Endothelial cell of umbilical vein (primary cell): Measurements from ENCODE around the gene ERBB2. TPM values are rescaled to one million over a fixed set of nuclear protein-coding genes. Genes with fewer than 3 reads are reported as not detected.
"Not testable (repeated sequence)": the region's sequence is repeated elsewhere in the genome, so short reads cannot be mapped to it uniquely, and the experiment has no call there.

ENCODE experiments used
- BruUV-seq: library from RNA; stranded (reverse); fragments of 400-500 nt; replicated peaks from 2 replicates; lab custom pipeline; 2021; lab: Mats Ljungman, UMichigan
- CTCF ChIA-PET: fragments of 300-600, 350-600 bp; sonication (Branson Sonifier 250); formaldehyde crosslinking; loops from one replicate; lab custom pipeline; 2021; ENCODE audit warnings: antibody characterized with exemption, inconsistent platforms; lab: Charles Lee
- POLR2A ChIA-PET: fragments of 300-600, 350-600 bp; sonication (Branson Sonifier 250); formaldehyde crosslinking; loops from one replicate; lab custom pipeline; 2021; ENCODE audit warnings: antibody characterized with exemption, inconsistent platforms; lab: Charles Lee
- DNase-seq: peaks from one replicate; pipeline ENCODE4 v3.0.0-alpha.2; 2011; ENCODE audit warnings: low read depth, low spot score
- FAIRE-seq: peaks from 2 replicates; lab custom pipeline; 2011; peaks lifted over from hg19 to GRCh38; lab: Jason Lieb, UNC
- H2AFZ ChIP-seq: 2 replicates; pipeline ENCODE4 v1.6.0; 2012; ENCODE audit warnings: low read depth, low read length, control low read depth, inconsistent platforms
- H3K27ac ChIP-seq: 2 replicates; pipeline ENCODE4 v1.5.1; 2011; ENCODE audit warnings: low read depth, mild to moderate bottlenecking, control low read depth, low read length, moderate library complexity; ENCODE audit not compliant: insufficient read depth
- H3K27me3 ChIP-seq, 2 experiments: 2 replicates each; pipeline versions ENCODE4 v1.6.0 to v1.6.1; 2011; ENCODE audit warnings: low read length in 2 of 2, mixed read lengths in 1 of 2; ENCODE audit not compliant: control insufficient read depth in 2 of 2, insufficient read depth in 2 of 2
- H3K36me3 ChIP-seq, 2 experiments: 2 replicates in 1 of 2; 3 replicates in 1 of 2; pipeline ENCODE4 v1.5.1; 2011; ENCODE audit warnings: low read length in 2 of 2, mild to moderate bottlenecking in 1 of 2, moderate library complexity in 1 of 2; ENCODE audit not compliant: control insufficient read depth in 2 of 2, insufficient read depth in 2 of 2; ENCODE audit errors: extremely low read depth in 1 of 2
- H3K4me1 ChIP-seq: 3 replicates; pipeline ENCODE4 v1.5.1; 2011; ENCODE audit warnings: mild to moderate bottlenecking, low read length; ENCODE audit not compliant: control insufficient read depth, insufficient read depth; ENCODE audit errors: extremely low read depth
- H3K4me2 ChIP-seq: 2 replicates; pipeline ENCODE4 v1.6.1; 2011; ENCODE audit warnings: low read length, control low read depth, mixed read lengths; ENCODE audit not compliant: insufficient read depth
- H3K4me3 ChIP-seq, 3 experiments: fragments of 200-600 bp in 1 of 3; sonication (generic), shearing (Covaris generic) in 1 of 3; replicated peaks in 1 of 3; 2 replicates each; pipeline ENCODE4 v1.5.1; 2011 to 2016; ENCODE audit warnings: control low read depth in 3 of 3, low read length in 3 of 3, mild to moderate bottlenecking in 2 of 3, inconsistent platforms in 1 of 3, low read depth in 1 of 3, moderate library complexity in 1 of 3; ENCODE audit not compliant: insufficient read depth in 1 of 3
- H3K79me2 ChIP-seq: 2 replicates; pipeline ENCODE4 v1.6.0; 2012; ENCODE audit warnings: low read length, inconsistent platforms; ENCODE audit not compliant: control insufficient read depth, insufficient read depth
- H3K9ac ChIP-seq: replicated peaks from 2 replicates; pipeline ENCODE3; 2011; ENCODE audit warnings: low read length, control low read depth; ENCODE audit not compliant: insufficient read depth; ENCODE audit errors: extremely low read depth
- H3K9me1 ChIP-seq: replicated peaks from 3 replicates; pipeline ENCODE4 v1.6.0; 2011; ENCODE audit warnings: mild to moderate bottlenecking, low read length; ENCODE audit not compliant: control insufficient read depth, insufficient read depth; ENCODE audit errors: extremely low read depth
- H3K9me3 ChIP-seq: replicated peaks from 2 replicates; pipeline ENCODE4 v1.5.1; 2012; ENCODE audit warnings: low read length, inconsistent platforms; ENCODE audit not compliant: control insufficient read depth, insufficient read depth
- H4K20me1 ChIP-seq: replicated peaks from 2 replicates; pipeline ENCODE3; 2011; ENCODE audit warnings: mild to moderate bottlenecking, low read length; ENCODE audit not compliant: control insufficient read depth, insufficient read depth; ENCODE audit errors: extremely low read depth
- EZH2 ChIP-seq: IDR thresholded peaks from 2 replicates; pipeline ENCODE4 v1.6.1; 2012; ENCODE audit warnings: borderline replicate concordance, low read depth, mild to moderate bottlenecking, moderate library complexity, low read length, inconsistent platforms; ENCODE audit not compliant: severe bottlenecking
- FOS ChIP-seq: IDR thresholded peaks from 2 replicates; pipeline ENCODE4 v1.6.1; 2011; ENCODE audit warnings: mild to moderate bottlenecking, low read length, moderate library complexity, borderline replicate concordance; ENCODE audit not compliant: insufficient read depth
- GATA2 ChIP-seq: IDR thresholded peaks from 2 replicates; pipeline ENCODE4 v1.7.0; 2011; ENCODE audit warnings: low read depth, mild to moderate bottlenecking, moderate library complexity, mixed read lengths, low read length; ENCODE audit not compliant: insufficient read length, insufficient read depth
- JUN ChIP-seq: IDR thresholded peaks from 2 replicates; pipeline ENCODE4 v1.6.1; 2011; ENCODE audit warnings: borderline replicate concordance, low read depth; ENCODE audit not compliant: insufficient read length, insufficient read depth
- MYC ChIP-seq: IDR thresholded peaks from one replicate; pipeline ENCODE4 v1.6.1; 2011; ENCODE audit warnings: mild to moderate bottlenecking, low read depth, low read length
- POLR2A ChIP-seq: IDR thresholded peaks from 2 replicates; pipeline ENCODE4 v1.6.1; 2012; ENCODE audit warnings: low read depth, mild to moderate bottlenecking, control low read depth, low read length
- POLR2AphosphoS5 ChIP-seq: IDR thresholded peaks from 2 replicates; pipeline ENCODE4 v1.6.1; 2012; ENCODE audit warnings: low read depth, mild to moderate bottlenecking, control low read depth, low read length, moderate library complexity; ENCODE audit not compliant: insufficient read depth
- dilution Hi-C: fragments of 300-500 bp; cut with MboI; formaldehyde crosslinking; loops from one replicate; pipeline ENCODE4 v1.15.0; 2019; ENCODE audit warnings: low sequenced_read_pairs; ENCODE audit not compliant: extremely low pct_ligation_motif_present
- intact Hi-C: fragments of 100-400 bp; cut with micrococcal nuclease; formaldehyde crosslinking; loops from one replicate; pipeline ENCODE4 v1.10.0; 2022
- polyA plus RNA-seq, 4 experiments: library from polyadenylated mRNA; depleted of rRNA in 3 of 4; stranded (reverse) in 3 of 4; unstranded in 1 of 4; fragments of >200 nt; gene quantifications; 2 replicates each; pipeline versions ENCODE4 v1.2.1 to v1.2.3, GENCODE V29; 2011 to 2012; ENCODE audit warnings: missing spikeins in 1 of 4
- total RNA-seq: library from RNA; stranded (reverse); gene quantifications from 2 replicates; pipeline ENCODE4 v1.2.3, GENCODE V29; 2021
- TF ChIP-seq, protein P1 (sequence below), 2 donors: IDR thresholded peaks; 1 replicate in 1 of 2; 2 replicates in 1 of 2; pipeline ENCODE4 v1.5.1; 2011; ENCODE audit warnings: low read length in 2 of 2, mild to moderate bottlenecking in 2 of 2, moderate library complexity in 2 of 2, control low read depth in 1 of 2, inconsistent platforms in 1 of 2, low read depth in 1 of 2; ENCODE audit not compliant: insufficient read depth in 1 of 2; ENCODE audit errors: extremely low read depth in 1 of 2
- TF ChIP-seq, protein P2 (sequence below): IDR thresholded peaks from 2 replicates; pipeline ENCODE4 v1.6.1; 2011; ENCODE audit not compliant: insufficient read depth, insufficient read length

ERBB2 gene
- total and polyA plus RNA-seq, 2 donors (not counting 3 experiments of a cell fraction or from before 2014, with no cell fraction given), result 20.6 to 32.9 TPM

DNA sequence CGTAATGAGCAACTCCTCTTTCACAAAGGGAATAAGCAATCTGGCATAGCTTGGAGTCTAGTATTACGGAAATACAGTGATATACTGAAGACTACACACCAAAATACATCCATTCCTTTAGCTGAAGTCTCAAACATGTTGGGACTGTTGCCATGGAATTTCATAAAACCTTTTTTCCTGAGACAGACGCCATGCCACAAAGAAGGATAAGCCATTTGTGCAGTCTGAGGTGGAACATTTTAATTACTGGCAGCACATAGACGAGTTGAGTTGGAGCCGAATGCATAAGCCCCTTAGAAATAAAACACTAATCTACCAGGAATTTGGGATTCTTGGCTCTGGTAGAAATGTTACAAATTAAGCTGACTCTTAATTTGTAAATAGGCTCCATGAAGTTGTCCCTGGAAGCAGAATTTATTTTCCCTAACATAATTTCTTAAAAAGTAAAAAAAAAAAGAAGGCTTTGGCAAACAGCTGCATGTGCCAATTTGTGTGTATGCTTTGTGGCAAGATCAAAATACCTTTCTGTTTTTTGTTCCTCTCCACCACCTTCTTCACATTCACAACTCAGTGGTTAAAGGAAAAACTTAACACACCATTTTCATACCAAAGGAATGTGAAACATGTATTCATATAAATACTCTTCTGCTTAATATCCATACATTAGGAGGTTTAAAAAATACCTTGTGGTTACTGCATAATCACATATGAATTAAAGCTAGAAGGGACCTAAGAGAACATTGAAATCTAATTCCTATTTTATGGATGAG is 63.4 kb downstream of the ERBB2 start:
- TF ChIP-seq EZH2 (no peak), FOS (no peak), POLR2AphosphoS5 (no peak), GATA2 (no peak), POLR2A (no peak), MYC (no peak), JUN (no peak)
- TF ChIP-seq, protein P1, sequence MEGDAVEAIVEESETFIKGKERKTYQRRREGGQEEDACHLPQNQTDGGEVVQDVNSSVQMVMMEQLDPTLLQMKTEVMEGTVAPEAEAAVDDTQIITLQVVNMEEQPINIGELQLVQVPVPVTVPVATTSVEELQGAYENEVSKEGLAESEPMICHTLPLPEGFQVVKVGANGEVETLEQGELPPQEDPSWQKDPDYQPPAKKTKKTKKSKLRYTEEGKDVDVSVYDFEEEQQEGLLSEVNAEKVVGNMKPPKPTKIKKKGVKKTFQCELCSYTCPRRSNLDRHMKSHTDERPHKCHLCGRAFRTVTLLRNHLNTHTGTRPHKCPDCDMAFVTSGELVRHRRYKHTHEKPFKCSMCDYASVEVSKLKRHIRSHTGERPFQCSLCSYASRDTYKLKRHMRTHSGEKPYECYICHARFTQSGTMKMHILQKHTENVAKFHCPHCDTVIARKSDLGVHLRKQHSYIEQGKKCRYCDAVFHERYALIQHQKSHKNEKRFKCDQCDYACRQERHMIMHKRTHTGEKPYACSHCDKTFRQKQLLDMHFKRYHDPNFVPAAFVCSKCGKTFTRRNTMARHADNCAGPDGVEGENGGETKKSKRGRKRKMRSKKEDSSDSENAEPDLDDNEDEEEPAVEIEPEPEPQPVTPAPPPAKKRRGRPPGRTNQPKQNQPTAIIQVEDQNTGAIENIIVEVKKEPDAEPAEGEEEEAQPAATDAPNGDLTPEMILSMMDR (IDR thresholded peaks at IDR 0.05; ENCODE audit: extremely low read depth in 1 of 2, insufficient read depth in 1 of 2, low read depth in 1 of 2, low read length in 2 of 2), result no peak
- TF ChIP-seq, protein P2, sequence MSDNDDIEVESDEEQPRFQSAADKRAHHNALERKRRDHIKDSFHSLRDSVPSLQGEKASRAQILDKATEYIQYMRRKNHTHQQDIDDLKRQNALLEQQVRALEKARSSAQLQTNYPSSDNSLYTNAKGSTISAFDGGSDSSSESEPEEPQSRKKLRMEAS, result no peak
- FAIRE-seq, result no peak
- Histone ChIP-seq H3K79me2 (no peaks in the 10 kb centered on the region), H3K9ac (no peak overlapping the region), H3K36me3 (no peaks in the 10 kb centered on the region), H3K27me3 (peaks cover 28 to 32% of the 10 kb centered on the region in 2 experiments), H3K9me3 (no peaks in the 10 kb centered on the region), H3K4me2 (no peak overlapping the region), H4K20me1 (no peaks in the 10 kb centered on the region), H3K4me1 (no peaks in the 10 kb centered on the region), H2AFZ (no peak overlapping the region), H3K4me3 (no peak overlapping the region), H3K9me1 (no peaks in the 10 kb centered on the region), H3K27ac (no peak overlapping the region)
- intact Hi-C loops (no loop called here), dilution Hi-C loops (no loop called here)
- POLR2A ChIA-PET, result no interaction called here
- no TSS peak for BruUV-seq
- CTCF ChIA-PET, result no interaction called here
- DNase-seq, result no peak

DNA sequence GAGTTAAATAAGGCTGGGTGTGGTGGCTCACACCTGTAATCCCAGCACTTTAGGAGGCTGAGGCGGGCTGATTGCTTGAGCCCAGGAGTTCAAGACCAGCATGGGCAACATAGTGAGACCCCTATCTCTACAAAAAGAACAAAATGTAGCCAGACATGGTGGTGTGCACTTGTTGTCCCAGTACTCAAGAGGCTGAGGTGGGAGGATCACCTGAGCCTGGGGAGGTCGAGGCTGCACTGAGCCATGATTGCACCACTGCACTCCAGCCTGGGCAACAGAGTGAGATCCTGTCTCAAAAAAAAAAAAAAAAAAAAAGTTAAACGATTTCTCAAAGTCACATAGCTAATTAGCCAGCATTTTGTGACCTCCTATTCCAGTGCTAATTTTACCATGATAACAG is 64.3 kb downstream of the ERBB2 start:
- H3K4me2 ChIP-seq, CTCF ChIA-PET, H3K9me3 ChIP-seq, H3K36me3 ChIP-seq, H4K20me1 ChIP-seq, H3K9ac ChIP-seq, H3K4me1 ChIP-seq, BruUV-seq, intact Hi-C loops, dilution Hi-C loops, H3K79me2 ChIP-seq, H3K27ac ChIP-seq, H2AFZ ChIP-seq, DNase-seq, H3K9me1 ChIP-seq, H3K4me3 ChIP-seq, FAIRE-seq, POLR2A ChIA-PET: not testable (repeated sequence)
- peaks cover 31 to 34% of the 10 kb centered on the region in 2 experiments for H3K27me3 ChIP-seq
